Loucy (cell line): ENCODE results near the gene CASK.

Experiments used
- EZH2phosphoT487 ChIP-seq: fragments of 200-600 bp; IDR thresholded peaks from 2 replicates; pipeline ENCODE4 v1.6.1; 2018; ENCODE audit warnings: antibody characterized with exemption, mild to moderate bottlenecking, moderate library complexity, borderline replicate concordance
- TF ChIP-seq, protein P1 (sequence below): fragments of 200-600 bp; sonication (generic); conservative IDR thresholded peaks from 2 replicates; pipeline ENCODE4 v1.5.1; 2014; ENCODE audit warnings: mild to moderate bottlenecking, antibody characterized with exemption, low read length

DNA sequence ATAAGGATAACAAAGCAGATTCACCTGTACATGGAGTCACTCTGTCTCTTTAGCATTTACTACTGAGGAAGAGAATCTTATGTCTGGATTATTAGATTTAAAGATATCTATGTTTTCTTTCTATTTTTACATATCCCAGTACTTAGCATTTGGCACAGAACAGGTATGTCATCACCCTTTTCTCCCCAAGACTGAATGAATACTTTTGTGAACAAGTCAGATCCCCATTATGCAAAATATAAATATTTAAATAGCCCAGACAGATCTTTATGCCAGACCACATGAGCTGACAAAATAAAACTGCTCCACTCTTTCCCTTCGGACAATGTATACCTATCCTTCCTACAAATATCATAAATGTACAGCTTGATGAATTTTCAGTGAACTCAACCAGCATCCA, 94.5 kb downstream of the CASK start:
- TF ChIP-seq, protein P1, sequence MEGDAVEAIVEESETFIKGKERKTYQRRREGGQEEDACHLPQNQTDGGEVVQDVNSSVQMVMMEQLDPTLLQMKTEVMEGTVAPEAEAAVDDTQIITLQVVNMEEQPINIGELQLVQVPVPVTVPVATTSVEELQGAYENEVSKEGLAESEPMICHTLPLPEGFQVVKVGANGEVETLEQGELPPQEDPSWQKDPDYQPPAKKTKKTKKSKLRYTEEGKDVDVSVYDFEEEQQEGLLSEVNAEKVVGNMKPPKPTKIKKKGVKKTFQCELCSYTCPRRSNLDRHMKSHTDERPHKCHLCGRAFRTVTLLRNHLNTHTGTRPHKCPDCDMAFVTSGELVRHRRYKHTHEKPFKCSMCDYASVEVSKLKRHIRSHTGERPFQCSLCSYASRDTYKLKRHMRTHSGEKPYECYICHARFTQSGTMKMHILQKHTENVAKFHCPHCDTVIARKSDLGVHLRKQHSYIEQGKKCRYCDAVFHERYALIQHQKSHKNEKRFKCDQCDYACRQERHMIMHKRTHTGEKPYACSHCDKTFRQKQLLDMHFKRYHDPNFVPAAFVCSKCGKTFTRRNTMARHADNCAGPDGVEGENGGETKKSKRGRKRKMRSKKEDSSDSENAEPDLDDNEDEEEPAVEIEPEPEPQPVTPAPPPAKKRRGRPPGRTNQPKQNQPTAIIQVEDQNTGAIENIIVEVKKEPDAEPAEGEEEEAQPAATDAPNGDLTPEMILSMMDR: no peak
- no peak for TF ChIP-seq EZH2phosphoT487
